ENCODE data around the gene BCL10.

- TF ChIP-seq CTCF (optimal IDR thresholded peaks at IDR 0.05 in 1 of 3, IDR thresholded peaks at IDR 0.05 in 1 of 3, conservative IDR thresholded peaks at IDR 0.05 in 1 of 3; ENCODE audit: extremely low read depth in 1 of 3, insufficient read depth in 2 of 3, low read length in 3 of 3) = no peak
- TF ChIP-seq EZH2 (IDR thresholded peaks at IDR 0.05; ENCODE audit: low read length) = no peak
Measured at GRCh38 chr1:85224734-85225623, 51.5 kb downstream of the BCL10 start.

All from keratinocyte (primary cell).